ENCODE results near the gene PTGS1.

Gene PTGS1

DNA sequence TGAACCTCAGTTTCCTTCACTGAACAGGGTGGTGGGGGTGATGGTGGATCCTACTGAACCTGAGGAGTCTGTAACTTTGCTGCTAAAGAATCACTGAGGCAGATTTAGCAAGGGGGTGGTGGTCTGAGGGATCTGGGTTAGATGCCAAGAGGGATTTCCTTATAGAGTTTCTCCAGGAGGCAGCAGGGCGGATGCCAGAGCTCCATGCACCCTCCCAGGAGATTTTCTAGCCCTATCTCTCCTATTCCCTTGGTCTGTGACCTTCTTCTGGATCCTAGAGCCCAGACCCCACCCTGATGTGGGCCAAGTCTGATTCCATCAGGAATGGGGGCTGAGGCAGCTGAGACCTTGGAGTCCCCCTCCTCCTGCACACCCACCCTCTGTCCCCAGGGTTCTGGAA, 6.0 kb downstream of the PTGS1 start:
- no peak for FAIRE-seq

- FAIRE-seq: no peak
These were observed 6.7 kb downstream of the PTGS1 start for GRCh38 chr9:122377241-122378164.

DNA sequence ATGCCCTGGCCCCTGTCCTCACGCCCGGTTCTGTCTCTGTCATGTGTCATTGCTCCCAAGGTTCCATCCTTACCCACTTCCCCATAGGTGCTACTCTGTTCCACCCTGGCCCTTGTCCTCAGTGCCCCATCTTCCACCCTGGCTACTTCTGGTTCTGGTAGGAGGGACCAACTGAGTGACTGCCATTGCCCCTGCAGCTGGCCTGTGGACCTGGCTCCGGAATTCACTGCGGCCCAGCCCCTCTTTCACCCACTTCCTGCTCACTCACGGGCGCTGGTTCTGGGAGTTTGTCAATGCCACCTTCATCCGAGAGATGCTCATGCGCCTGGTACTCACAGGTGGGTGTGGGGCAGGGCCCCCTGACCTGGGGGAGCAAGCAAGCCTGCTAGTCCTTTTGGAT, 7.4 kb downstream of the PTGS1 start:
- no peak for FAIRE-seq

- FAIRE-seq: no peak
These were observed 8.5 kb downstream of the PTGS1 start for GRCh38 chr9:122379340-122379739.

- no peak for FAIRE-seq
These were observed 9.5 kb downstream of the PTGS1 start for GRCh38 chr9:122380293-122380692.

GRCh38 chr9:122381206-122381950, 10.6 kb downstream of the PTGS1 start:
- no peak for FAIRE-seq

GRCh38 chr9:122382901-122383850, 12.4 kb downstream of the PTGS1 start:
- no peak for FAIRE-seq

- FAIRE-seq: no peak
These were observed 13.2 kb downstream of the PTGS1 start for GRCh38 chr9:122383992-122384461.

GRCh38 chr9:122386311-122386872, 15.6 kb downstream of the PTGS1 start:
- no peak for FAIRE-seq

GRCh38 chr9:122387536-122387935, 16.7 kb downstream of the PTGS1 start:
- FAIRE-seq: no peak

GRCh38 chr9:122389195-122389594, 18.4 kb downstream of the PTGS1 start:
- FAIRE-seq: no peak

- no peak for FAIRE-seq
These were observed 19.1 kb downstream of the PTGS1 start for GRCh38 chr9:122389799-122390481.

- no peak for FAIRE-seq
These were observed 21.5 kb downstream of the PTGS1 start for GRCh38 chr9:122392284-122392683.

- no peak for FAIRE-seq
These were observed 21.9 kb downstream of the PTGS1 start for GRCh38 chr9:122392714-122393113.

DNA sequence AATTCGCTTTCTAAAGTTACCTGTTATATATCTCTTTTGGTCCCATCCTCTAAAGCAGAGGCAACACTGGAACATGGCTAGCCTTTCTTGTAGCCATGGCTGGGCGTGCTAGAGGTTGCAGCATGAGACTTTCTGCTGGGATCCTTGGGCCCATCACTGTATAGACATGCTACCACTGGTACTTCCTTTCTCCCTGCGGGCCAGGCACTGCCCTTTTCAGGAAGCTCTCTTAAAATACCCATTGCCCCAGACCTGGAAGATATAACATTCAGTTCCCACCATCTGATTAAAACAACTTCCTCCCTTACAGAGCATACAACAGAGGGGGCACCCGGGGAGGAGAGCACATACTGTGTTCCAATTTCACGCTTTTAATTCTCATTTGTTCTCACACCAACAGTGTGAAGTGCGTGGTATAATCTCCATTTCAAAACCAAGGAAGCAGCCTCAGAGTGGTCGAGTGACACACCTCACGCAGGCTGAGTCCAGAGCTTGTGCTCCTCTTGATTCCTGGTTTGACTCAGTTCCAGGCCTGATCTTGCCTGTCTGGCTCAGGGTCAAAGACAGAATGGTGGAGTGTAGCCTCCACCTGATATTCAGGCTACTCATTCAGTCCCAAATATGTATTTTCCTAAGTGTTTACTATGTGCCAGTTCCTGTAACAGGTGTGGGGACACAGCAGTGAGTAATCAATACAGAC, 22.6 kb downstream of the PTGS1 start:
- no peak for FAIRE-seq

DNA sequence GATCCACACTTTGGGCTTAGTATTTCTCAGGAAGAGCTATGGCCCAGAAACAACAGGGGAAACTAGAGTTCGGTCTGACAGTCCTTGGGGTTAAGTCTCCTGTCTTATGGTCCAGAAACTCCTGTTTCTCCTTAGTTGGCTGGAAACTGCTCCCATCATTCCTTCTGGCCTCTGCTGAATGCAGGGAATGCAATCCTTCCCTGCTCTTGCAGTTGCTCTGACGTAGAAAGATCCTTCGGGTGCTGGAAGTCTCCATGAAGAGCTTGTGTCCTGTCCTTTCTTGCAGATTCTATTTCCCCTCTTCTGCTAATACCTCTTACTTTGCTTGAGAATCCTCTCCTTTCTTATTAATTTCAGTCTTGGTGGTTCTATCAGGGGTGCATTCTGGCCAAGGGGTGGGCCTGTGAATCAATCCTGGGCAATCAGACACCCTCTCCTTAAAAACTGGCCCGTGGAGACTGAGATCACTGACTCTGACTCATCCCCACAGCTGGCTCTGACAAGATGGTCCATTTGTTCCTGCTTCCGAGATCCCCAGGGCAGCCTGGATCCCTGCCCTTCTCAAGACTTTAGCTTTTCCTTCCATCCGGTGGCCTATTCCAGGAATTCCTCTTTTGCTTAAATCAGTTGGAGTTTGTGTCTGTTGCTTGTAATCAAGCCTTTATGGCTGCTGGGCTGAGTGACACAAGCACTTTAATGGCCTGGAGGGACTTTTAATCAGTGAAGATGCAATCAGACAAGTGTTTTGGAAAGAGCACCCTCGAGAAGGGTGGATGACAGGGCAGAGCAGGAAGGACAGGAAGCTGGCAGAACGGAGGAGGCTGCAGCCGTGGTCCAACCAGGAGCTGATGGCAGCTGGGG, 23.7 kb downstream of the PTGS1 start:
- no peak for FAIRE-seq

- FAIRE-seq: no peak
These were observed 25.9 kb downstream of the PTGS1 start for GRCh38 chr9:122396614-122397148.

- FAIRE-seq: no peak
These were observed 26.9 kb downstream of the PTGS1 start for GRCh38 chr9:122397749-122398148.

DNA sequence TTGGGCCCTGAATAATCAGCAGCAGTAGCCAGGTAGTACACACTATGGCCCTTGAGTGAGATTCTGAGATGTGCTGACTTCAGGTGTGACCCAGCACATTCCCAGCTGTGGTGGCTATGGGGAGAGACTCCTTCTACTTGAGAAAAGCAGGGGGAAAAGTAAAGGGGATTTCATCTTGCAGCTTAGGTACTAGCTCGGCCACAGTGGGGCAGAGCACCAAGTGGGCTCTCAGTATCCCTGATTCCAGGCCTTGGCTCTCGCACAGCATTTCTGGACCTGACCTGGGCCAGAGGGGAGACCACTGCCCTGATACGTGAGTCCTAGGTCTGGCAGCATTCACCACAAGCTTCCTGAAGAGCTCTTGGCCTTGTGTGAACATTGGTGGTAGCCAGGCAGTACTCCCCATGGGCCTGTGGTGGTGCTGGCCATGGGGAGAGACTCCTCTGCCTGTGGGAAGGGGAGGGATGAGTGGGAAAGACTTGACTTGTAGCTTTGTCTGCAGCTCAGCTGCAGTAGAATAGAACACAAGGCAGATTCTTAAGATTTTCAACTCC, 27.6 kb downstream of the PTGS1 start:
- no peak for FAIRE-seq

GRCh38 chr9:122401896-122402295, 31.1 kb downstream of the PTGS1 start:
- no peak for FAIRE-seq

All from A204.1 (cell line).